ENCODE measurements around the gene TSR1.

The TSR1 gene

GRCh38 chr17:2336215-2336851, at the start of gene TSR1:
Gene TSR1 (minus strand): TSS chr17:2336457. CDS start chr17:2336427, 30 bp downstream.
- peak; percentile 86 for DNase-seq

GRCh38 chr17:2385240-2386210, 49.3 kb upstream of the TSR1 start:
- no peak for DNase-seq

- no peak for DNase-seq
Observed at GRCh38 chr17:2384439-2385127, 48.3 kb upstream of the TSR1 start.

- DNase-seq, result no peak
Observed at GRCh38 chr17:2383628-2384167, 47.4 kb upstream of the TSR1 start.

- DNase-seq, result no peak
Observed at GRCh38 chr17:2380950-2381649, 44.8 kb upstream of the TSR1 start.

GRCh38 chr17:2380226-2380922, 44.1 kb upstream of the TSR1 start:
- no peak for DNase-seq

GRCh38 chr17:2379489-2380225, 43.4 kb upstream of the TSR1 start:
- DNase-seq, result no peak

GRCh38 chr17:2378905-2379304, 42.6 kb upstream of the TSR1 start:
- no peak for DNase-seq

- DNase-seq, result no peak
Observed at GRCh38 chr17:2377659-2378058, 41.4 kb upstream of the TSR1 start.

- no peak for DNase-seq
Observed at GRCh38 chr17:2376107-2376506, 39.9 kb upstream of the TSR1 start.

- DNase-seq, result no peak
Observed at GRCh38 chr17:2375406-2375805, 39.1 kb upstream of the TSR1 start.

- DNase-seq, result no peak
Observed at GRCh38 chr17:2374549-2375285, 38.5 kb upstream of the TSR1 start.

- DNase-seq, result no peak
Observed at GRCh38 chr17:2373179-2373578, 36.9 kb upstream of the TSR1 start.

- DNase-seq, result no peak
Observed at GRCh38 chr17:2372681-2373080, 36.4 kb upstream of the TSR1 start.

GRCh38 chr17:2372180-2372579, 35.9 kb upstream of the TSR1 start:
- DNase-seq, result no peak

- DNase-seq, result no peak
Observed at GRCh38 chr17:2371183-2372130, 35.2 kb upstream of the TSR1 start.

- DNase-seq, result no peak
Observed at GRCh38 chr17:2370211-2370589, 33.9 kb upstream of the TSR1 start.

- DNase-seq, result no peak
Observed at GRCh38 chr17:2369551-2370210, 33.4 kb upstream of the TSR1 start.

GRCh38 chr17:2369039-2369438, 32.8 kb upstream of the TSR1 start:
- no peak for DNase-seq

Data from CD4-positive, alpha-beta T cell treated with Interleukin-10 for 1 hour (primary cell).